DND-41 (cell line): ENCODE data around the gene PAWR.

Experiments used
- CTCF ChIP-seq: IDR thresholded peaks from 2 replicates; pipeline ENCODE4 v1.5.1; 2012; ENCODE audit warnings: borderline replicate concordance, low read length, moderate library complexity, mild to moderate bottlenecking; ENCODE audit not compliant: poor library complexity, severe bottlenecking; ENCODE audit errors: extremely low read depth
- EZH2 ChIP-seq: IDR thresholded peaks from 3 replicates; pipeline ENCODE4 v1.6.1; 2012; ENCODE audit warnings: borderline replicate concordance, low read depth, mild to moderate bottlenecking, moderate library complexity, low read length, inconsistent platforms; ENCODE audit not compliant: severe bottlenecking

- TF ChIP-seq CTCF (no peak), EZH2 (no peak)
These were observed 33.6 kb downstream of the PAWR start for GRCh38 chr12:79657136-79657535.
